Sciatic nerve (tissue), 2 donors: ENCODE measurements around the gene SRRM2. TPM values are rescaled to one million over a fixed set of nuclear protein-coding genes. Genes with fewer than 3 reads are reported as not detected.
A peak's percentile ranks its signal among the peaks of the same experiment; 100 is the strongest.

Experiments
- ATAC-seq: fragments of 200-7000 bp; cut with Tn5 transposase; one replicate; pipeline ENCODE4 v1.9.1; 2020; ENCODE audit warnings: mild to moderate bottlenecking, moderate library complexity
- DNase-seq: peaks from one replicate; pipeline ENCODE4 v3.0.0-alpha.2; 2020; ENCODE audit warnings: low spot score
- intact Hi-C: fragments of 100-400 bp; cut with DNase I; formaldehyde crosslinking; loops from one replicate; pipeline ENCODE4 v1.14.2; 2022
- total RNA-seq: library from RNA; stranded (reverse); fragmentation: NEBNext Ultra II Directional; extraction: Animal tissue kit (Norgen Biotek cat#: 25700); gene quantifications from one replicate; pipeline ENCODE4 v1.2.1, GENCODE V29; 2021
- donor health status: DM: no; HTN: no; CAD: no.
- donor health status: DM: no; HTN: no; CAD: no.

The SRRM2 gene
- total RNA-seq, 1 donor from 2014 or later = 931 TPM

DNA sequence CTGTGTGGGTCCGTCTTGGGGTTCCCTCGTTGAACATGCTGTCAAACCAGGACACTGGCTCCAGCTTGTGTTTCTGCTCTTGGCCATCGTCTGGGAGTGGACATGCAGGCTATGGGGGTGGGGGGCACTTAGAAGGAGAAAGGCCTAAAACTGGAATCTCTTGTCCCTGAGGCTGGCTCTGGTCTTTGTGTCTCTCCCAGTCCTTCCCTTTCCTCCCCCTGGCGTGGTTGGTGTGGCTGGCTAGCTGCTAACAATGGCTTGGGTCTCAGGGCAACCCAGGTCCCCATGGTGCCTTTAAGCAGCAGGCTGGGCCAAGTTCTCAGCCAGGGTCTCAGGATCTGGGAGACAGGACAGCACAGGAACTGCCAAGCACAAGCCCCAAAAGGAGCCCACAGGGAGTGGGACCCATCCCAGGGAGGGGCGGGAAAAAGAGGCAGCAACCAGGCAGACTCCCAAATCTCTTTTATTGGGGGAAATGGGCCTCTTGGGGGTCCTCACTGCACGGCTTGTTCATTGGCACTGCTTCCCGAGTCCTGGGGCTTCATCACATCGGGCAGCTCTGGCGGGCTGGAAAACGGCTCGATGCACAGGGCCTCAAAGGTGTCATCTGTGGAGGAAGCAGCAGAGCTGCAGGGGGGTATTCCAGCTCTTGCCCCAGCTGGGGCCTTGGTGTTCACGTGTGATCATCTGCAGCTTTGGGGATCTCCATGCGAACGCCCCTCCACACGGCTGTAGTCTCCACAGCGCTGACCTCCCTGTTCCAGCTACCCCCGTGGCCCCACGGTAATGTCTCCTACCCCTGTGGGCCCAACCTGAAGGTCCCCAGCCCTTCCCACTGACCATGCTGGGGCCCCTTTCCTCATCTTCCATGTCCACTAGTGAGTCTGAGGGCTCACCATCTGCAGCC, 19.3 kb downstream of the SRRM2 start:
- no peak for ATAC-seq
- intact Hi-C loops = no loop called here
- DNase-seq = no peak

DNA sequence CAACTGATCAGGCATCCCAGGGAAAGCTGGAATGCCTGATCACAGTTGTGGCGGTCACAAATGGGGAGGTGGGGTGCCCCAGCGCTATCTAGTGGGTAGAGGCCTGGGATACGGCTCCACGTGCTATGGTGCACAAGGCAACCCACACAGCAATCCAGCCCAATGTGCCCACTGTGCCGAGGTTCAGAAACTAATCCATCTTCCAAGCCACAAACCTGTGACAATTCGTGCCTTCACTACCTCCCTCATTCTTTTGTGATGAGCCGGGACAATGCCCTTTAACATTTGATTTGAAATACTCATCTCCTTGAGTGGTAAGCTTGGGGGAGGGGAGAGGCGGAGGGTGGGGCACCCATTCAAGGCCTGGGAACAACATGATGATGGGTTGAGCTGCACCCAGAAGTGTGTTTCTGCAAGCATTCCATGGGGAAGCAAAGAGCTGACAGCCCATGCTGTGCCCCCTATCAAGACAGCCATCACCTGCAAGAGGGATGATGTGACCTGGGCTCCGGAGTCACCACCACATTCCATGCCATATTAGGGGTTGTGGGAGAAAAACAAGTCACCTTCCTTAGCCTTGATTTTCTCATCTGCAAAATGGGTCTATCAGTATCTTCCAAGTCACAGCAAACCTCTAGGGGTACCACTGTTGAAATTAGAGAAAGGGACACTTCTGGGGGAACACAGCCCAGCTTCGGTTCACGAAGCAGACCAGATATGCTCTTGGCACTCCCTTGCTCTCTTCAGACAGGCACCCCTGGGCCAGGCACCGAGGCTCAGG, 20.9 kb downstream of the SRRM2 start:
- intact Hi-C loops = no loop called here
- DNase-seq (no peak), ATAC-seq (no peak)

DNA sequence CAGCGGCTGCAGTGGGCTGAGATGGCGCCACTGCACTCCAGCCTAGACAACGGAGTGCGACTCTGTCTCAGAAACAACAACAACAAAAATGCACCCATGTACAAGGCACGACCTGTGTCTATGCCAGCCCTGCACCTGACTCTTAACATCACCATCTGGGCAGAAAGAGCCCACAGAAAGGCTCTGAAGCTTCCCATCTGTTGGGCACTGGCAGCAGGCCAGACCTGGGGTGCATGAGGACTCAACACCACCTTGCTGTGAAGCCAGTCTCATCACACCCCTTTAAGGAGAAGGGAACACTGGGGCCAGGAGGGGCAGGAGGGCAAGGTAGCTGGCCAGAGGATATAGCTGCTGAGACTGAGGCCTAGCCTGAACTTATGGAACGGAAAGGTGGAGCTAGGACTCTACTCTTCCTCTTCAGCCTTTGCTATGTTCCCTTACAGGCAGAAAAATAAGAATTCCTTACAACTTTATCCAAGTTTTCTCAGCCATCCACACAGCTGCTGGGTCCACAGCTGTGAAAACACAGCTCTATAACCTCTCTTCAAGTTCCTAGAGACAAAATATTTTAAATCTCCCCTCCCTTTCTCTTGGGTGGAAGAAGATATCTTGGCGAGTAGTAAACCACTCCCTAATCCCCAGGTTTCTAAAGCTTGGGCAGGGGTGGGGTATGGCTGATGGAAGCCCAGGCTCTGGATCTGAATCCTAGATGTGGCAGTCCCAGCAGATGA, 21.9 kb downstream of the SRRM2 start:
- DNase-seq = no peak
- no peak for ATAC-seq
- intact Hi-C loops = no loop called here

DNA sequence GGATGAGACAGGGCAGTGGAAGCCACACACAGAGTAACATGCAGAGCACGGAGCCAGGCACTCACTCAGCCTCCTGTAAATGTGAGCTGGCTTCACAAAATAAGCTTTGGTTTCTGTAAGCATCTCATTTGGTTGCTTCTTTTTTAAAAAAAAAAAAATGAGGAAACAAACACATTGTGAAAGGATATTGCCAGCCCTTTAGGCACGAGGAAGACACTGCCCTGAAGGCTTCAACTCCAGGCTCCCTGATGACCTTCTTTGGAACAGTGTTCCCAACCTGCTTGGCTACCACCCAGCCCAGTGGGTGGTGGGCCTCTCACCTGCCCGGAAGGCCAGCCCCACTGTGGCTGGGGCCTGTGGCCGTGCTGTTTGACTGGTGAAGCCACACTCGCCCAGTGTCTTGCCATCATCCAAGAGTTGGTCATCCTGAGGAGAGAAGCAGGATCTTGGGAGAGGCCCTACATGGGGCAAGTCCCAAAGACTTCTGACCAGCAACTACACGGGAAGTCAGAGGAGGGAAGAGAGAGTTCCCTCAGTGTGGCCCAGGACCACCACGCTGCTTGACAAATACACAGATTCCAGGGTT, 22.8 kb downstream of the SRRM2 start:
- no peak for ATAC-seq
- intact Hi-C loops = no loop called here
- DNase-seq = no peak

DNA sequence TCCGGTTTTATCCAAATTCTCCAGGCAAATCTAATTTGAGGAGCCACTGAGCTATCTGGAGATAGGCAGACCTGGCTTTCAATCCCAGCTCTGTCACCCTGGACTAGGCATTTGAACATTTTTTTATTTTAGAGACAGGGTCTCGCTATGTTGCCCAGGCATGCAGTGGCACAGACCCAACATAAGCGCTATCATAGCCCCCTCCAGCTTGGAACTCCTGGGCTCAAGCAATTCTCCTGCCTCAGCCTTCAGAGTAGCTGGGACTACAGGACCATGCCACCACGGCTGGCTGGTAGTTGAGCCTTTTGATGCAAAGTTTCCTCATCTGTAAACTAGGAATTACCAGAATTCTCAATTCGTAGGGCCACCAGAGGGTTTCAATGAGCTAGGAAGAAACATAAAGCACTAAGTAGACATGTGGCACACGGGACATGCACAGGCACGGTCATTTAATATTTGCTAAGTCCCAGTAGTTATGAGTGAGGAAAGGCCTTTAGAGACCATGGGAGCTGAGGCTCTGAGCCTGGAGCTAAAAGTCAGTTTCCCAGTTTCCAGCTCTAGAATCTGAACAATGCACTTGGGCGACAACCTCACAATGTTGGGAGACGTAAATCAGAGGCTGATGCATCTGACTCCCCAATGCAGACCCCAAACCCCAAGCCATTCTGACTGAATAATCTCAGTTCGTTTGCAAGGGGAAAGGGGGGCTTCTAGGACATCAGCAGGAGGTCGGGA, 23.5 kb downstream of the SRRM2 start:
- DNase-seq = no peak
- intact Hi-C loops = no loop called here
- ATAC-seq = no peak

DNA sequence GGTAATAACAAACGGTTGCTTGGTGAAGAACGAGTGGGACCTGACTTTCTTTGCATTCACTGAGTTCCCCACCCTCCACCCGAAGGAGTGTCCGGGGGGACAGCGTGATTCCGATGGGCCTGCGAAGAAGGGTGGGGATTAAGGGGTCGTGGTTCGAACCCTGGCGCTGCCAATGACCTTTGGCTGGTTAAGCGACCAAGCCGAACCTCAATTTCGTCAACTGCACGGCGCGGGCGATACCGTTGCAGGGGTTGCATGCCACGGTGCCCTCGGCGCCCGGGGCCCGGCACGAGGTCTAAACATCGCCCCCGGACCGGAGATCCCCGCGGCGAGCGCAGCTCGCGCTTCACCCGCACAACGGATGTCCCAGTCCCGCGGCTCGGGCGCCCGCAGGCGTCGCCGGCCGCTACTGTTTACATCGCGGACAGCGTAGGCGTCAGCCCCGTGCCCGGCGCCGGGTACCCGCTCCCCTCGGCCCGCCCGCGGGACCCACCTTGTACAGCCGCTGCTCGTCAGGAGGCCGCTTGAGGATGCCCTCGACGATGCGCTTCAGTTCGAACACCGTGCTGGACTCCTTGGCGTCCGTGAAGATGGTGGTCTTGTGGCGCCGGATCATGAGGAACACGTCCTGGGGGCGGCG, 24.2 kb downstream of the SRRM2 start:
- no peak for DNase-seq
- ATAC-seq = no peak
- intact Hi-C loops = no loop called here

DNA sequence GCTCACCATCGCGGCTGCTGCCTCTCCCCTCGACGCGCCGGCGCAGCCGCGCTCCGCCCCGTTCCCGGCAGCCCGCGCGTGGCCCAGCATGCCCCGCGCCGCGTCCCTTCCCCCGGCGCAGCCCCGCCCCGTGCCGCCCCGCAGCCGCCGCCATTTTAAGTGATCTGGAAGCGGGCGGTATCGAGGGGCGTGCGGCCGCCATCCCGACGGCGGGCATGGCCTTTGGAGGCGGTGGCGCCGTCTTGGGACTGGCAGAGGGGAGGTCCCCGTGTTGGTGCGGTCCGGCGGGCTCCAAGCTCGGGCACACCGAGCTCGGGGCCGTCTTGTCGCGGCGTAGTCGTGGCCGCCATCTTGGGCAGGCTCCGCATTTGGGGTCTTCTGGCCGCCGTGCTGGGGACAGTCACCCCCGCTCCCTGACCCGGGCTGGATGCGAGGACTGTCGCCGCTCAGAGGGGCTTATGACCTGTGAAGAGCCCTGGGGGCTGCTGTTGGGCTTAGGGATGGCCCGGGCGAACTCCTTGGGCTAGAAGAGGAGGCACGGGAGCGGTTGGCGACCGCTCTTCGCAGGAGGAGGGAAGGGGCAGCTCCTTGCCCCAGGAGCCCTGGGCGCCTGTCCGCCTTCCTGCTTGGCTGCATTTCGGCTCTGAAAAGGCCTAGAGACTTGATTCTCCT, 24.9 kb downstream of the SRRM2 start, which contains the start of gene ELOB:
TSS of gene ELOB (minus strand) at position 50 of the 672 bp plus-strand sequence. CDS start at position 9, 41 bp downstream.
- DNase-seq = peak; percentile 92
- intact Hi-C loops = no loop called here
- ATAC-seq = peak; percentile 91

DNA sequence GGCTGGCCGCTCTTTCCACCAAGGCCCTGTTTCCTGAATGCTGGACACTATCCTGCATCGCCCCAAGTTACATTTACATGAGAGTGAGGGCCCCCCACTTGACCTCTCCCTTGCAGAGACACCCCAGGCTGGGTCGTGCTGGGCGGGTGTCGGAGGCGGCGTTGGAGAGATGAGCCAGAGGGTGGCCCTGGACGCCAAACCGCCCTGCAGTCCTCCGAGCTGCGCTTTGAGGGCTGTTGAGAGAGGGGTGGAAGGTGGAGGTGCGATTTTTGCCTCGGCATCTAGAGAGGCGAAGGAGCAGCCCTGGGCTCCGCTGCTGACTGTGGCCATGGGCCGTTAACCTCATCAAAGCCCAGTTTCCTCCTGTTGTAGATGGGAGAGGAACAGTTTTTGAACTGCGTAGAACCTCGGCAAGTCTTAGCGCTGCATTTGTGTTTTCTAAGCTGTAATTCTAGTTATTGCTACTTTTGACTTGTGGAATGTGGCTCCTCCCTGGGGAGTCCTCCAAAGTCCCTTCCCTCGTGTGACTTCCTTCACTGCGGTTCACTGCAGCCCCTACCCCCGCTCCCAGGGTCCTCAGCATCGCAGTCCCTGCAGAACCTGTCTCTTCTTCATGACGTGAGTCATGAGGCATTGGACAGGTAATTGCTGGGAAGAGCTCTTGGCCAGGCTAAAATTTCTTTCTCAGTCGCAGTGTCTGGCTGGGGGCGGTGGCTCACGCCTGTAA, 25.6 kb downstream of the SRRM2 start:
- intact Hi-C loops = no loop called here
- peak; percentile 66 for DNase-seq

DNA sequence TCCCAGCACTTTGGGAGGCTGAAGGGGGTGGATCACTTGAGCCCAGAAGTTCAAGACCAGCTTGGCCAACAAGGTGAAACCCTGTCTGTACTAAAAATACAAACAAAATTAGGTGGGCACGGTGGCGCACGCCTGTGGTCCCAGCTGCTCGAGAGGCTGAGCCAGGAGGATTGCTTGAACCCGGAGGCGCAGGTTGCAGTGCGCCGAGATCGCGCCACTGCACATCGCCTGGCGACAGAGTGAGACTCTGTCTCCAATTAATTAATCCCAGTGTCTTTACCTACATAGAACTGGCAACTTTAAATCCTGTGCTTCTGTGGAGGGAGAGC, 26.2 kb downstream of the SRRM2 start:
- no peak for ATAC-seq
- DNase-seq = peak; percentile 54
- intact Hi-C loops = no loop called here

More for the DNA sequence above, 25.6 kb downstream of the SRRM2 start:
- peak; percentile 49 for ATAC-seq

DNA sequence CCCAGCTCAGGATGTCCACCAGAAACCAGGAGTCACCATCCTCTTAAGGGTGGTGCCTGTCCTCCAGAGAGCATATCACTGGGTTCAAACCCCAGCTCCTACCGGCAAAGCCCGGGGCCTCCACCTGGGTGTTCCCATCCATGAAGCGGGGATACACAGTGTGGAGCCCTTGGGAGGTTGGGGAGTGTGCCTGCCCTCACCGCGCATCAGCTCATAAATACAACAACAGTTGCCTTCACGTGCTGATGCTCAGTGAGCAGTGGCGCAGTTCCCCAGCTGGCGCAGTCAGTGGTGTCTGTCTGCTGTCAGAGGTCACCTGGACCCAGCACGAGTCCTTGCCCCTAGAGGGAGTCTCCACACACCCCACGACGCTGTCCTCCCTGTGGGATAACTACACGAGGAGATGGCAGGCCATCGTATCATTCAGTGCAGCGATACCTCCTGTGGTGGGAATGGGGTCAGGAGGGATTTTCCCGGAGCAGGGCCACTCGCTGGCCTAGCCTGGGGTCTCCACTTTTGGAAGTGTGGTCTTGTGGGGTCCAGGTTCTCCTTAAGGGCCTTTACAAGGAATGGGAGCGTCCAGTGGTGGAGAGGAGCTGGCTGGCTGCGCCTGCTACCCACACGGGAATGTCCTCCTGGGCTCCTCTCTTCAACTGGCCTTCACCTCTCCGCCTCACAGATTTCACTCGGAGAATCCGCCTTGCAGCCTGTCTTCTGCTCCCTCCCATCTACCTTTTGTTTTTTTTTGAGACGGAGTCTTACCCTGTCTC, 26.9 kb downstream of the SRRM2 start:
- DNase-seq (peak; percentile 52), ATAC-seq (no peak)
- intact Hi-C loops = no loop called here

DNA sequence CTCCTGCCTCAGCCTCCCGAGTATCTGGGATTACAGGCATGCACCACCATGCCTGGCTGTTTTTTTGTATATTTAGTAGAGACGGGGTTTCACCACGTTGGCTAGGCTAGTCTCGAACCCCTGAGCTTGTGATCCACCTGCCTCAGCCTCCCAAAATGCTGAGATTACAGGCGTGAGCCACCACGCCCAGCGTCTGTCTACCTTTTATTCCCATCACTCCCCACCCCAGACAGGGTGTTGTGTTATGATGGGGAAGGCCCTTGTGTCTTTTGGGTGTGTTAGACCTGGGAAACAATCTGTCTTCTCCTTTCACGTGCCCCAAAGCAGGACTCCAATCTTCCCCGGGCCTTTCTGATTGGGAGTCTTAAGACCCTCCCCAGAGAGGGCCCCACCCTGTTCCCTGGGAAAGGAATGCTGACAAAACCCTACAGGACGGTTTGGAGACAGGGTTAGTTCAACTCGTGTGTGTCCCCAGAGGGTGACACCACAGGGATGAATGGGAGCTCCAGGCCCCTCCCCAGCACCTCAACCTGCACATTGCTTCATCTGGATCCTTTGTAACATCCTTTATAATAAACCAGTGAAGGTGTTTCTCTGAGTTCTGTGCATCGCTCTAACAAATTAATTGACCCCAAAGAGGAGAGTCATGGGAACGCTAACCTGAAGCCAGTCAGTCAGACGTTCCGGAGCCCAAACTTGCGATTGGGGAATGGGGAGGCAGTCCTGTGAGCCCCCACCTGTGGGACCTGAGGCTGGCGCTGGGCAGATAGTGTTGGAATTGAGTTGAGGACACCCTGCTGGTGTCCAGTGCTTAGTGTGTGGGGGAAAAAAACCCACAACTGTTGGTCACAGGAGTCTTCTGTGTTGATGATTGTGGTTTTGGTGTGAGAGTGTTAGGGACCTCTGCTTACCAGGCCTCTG, 27.8 kb downstream of the SRRM2 start:
- intact Hi-C loops = no loop called here
- DNase-seq (peak; percentile 38), ATAC-seq (no peak)

DNA sequence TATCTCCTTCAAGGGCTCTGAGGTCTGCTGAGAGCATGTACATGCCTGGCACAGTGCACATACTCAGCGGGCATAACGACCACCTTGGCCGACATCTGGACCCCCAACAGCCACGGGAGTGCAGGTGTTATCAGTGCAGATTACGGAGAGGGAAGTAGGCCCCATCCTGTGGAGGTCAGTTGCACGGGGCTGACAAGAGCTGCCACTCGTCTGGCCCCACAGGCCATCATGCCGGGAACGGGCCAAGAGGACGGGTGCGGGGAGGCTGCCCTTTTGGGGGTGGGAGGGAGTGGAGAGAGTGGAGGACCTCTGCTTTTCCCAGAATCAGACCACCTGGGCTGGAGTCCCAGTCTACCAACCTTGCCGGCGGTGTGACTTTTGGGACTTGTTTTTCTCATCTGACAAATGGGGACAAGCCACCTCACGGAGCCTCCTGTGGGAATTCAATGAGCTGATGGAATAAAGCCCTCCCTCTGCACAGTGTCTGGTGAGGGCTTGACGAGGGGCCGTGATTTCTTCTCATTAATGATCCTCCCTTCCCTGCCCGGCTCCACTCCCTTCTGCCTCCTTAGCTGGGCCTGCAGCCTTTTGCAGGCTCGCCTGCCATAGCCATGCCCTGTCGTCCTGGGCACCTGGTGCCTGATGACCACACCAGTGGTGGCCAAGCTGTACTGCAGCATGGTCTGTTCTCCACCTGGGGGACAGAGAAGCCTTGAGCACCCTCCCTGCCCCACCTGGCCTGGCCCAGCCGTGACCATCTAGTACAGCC, 30.3 kb downstream of the SRRM2 start:
- peak; percentile 48 for DNase-seq
- intact Hi-C loops = no loop called here

DNA sequence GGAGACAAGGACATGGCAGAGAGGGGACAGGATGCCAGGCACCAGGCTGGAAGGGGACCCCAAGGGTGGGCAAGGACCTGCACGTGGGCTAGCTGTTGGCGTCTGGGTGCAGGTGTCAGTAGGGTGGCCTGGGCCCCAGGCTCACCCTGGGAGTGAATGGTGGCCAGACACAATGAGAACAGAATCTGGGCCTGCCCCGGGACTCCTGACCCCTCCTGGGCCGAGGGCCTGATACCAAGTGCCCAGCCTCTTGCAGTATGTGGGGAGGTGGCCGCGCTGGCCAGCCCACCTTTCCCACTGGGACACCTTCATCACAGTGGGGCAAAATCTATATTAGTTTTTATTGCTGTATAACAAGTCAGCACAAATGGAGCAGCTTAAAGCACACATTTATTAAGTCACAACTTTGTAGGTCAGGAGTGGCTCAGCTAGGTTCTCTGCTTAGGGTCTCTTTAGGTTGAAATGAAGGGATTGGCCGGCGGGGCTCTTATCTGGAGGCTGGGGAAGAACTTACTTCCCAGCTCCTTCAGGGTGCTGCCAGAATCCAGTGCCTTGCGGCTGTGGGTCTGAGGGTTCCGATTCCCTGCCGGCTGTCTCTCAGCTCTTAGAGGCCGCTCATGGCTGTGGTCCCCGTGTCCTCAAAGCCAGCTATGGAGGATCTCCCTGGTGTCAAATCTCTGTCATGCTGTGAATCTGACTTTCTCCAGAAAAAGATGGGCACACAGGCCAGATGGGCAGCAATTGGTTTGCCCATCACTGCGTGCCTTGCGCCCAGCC, 31.3 kb downstream of the SRRM2 start:
- DNase-seq (peak; percentile 51), ATAC-seq (no peak)
- intact Hi-C loops = no loop called here

More for the DNA sequence above, 30.3 kb downstream of the SRRM2 start:
- no peak for ATAC-seq
